IPS-18a (cell line): ENCODE data around the gene JAKMIP1.

Experiments used
- H3K27ac ChIP-seq: one replicate; pipeline ENCODE4 v1.5.1; 2013; ENCODE audit warnings: low read length
- H3K27me3 ChIP-seq: one replicate; pipeline ENCODE4 v1.6.1; 2013; ENCODE audit warnings: mild to moderate bottlenecking, low read length; ENCODE audit not compliant: control insufficient read depth, insufficient read depth
- H3K36me3 ChIP-seq: one replicate; pipeline ENCODE4 v1.6.1; 2013; ENCODE audit warnings: low read depth, low read length; ENCODE audit not compliant: control insufficient read depth
- H3K4me1 ChIP-seq: one replicate; pipeline ENCODE4 v1.6.1; 2013; ENCODE audit warnings: low read depth, low read length; ENCODE audit not compliant: control insufficient read depth
- H3K4me3 ChIP-seq: one replicate; pipeline ENCODE4 v1.5.1; 2013; ENCODE audit warnings: low read length
- H3K9ac ChIP-seq: one replicate; pipeline ENCODE4 v1.6.1; 2013; ENCODE audit warnings: mild to moderate bottlenecking, low read length, moderate library complexity
- H3K9me3 ChIP-seq: one replicate; pipeline ENCODE4 v1.6.1; 2013; ENCODE audit warnings: low read depth, low read length; ENCODE audit not compliant: control insufficient read depth

JAKMIP1 gene

GRCh38 chr4:5992828-5993321 is 207.5 kb downstream of the JAKMIP1 start:
- Histone ChIP-seq H3K9ac (no peak overlapping the region), H3K36me3 (no peaks in the 10 kb centered on the region), H3K4me3 (no peak overlapping the region), H3K27me3 (no peaks in the 10 kb centered on the region), H3K27ac (no peak overlapping the region), H3K9me3 (no peaks in the 10 kb centered on the region), H3K4me1 (no peaks in the 10 kb centered on the region)

- Histone ChIP-seq H3K27me3 (no peaks in the 10 kb centered on the region), H3K9me3 (no peaks in the 10 kb centered on the region), H3K4me3 (no peak overlapping the region), H3K36me3 (no peaks in the 10 kb centered on the region), H3K4me1 (no peaks in the 10 kb centered on the region), H3K9ac (no peak overlapping the region), H3K27ac (no peak overlapping the region)
These were observed 208.1 kb downstream of the JAKMIP1 start for GRCh38 chr4:5992171-5992827.

- H3K4me3 ChIP-seq, result no peak overlapping the region
- H3K27ac ChIP-seq, result no peak overlapping the region
These were observed 208.9 kb downstream of the JAKMIP1 start for GRCh38 chr4:5991405-5991804.

GRCh38 chr4:5990446-5991160 is 209.7 kb downstream of the JAKMIP1 start:
- no peak overlapping the region for H3K9ac ChIP-seq
- H3K36me3 ChIP-seq, result no peaks in the 10 kb centered on the region
- H3K27ac ChIP-seq, result no peak overlapping the region
- H3K9me3 ChIP-seq, result no peaks in the 10 kb centered on the region
- H3K4me1 ChIP-seq, result no peaks in the 10 kb centered on the region
- no peaks in the 10 kb centered on the region for H3K27me3 ChIP-seq
- H3K4me3 ChIP-seq, result no peak overlapping the region

More at GRCh38 chr4:5991405-5991804, 208.9 kb downstream of the JAKMIP1 start:
- H3K27me3 ChIP-seq, result no peaks in the 10 kb centered on the region
- no peaks in the 10 kb centered on the region for H3K36me3 ChIP-seq
- no peak overlapping the region for H3K9ac ChIP-seq
- H3K4me1 ChIP-seq, result no peaks in the 10 kb centered on the region
- H3K9me3 ChIP-seq, result no peaks in the 10 kb centered on the region

- Histone ChIP-seq H3K27ac (no peak overlapping the region), H3K9ac (no peak overlapping the region), H3K27me3 (no peaks in the 10 kb centered on the region), H3K4me3 (no peak overlapping the region), H3K4me1 (no peaks in the 10 kb centered on the region), H3K36me3 (no peaks in the 10 kb centered on the region), H3K9me3 (peaks cover 5% of the 10 kb centered on the region)
These were observed 210.8 kb downstream of the JAKMIP1 start for GRCh38 chr4:5989236-5990225.

- no peaks in the 10 kb centered on the region for H3K4me1 ChIP-seq
- H3K9me3 ChIP-seq, result peaks cover 8% of the 10 kb centered on the region
- H3K27me3 ChIP-seq, result no peaks in the 10 kb centered on the region
- H3K36me3 ChIP-seq, result no peaks in the 10 kb centered on the region
- no peak overlapping the region for H3K27ac ChIP-seq
- no peak overlapping the region for H3K4me3 ChIP-seq
- no peak overlapping the region for H3K9ac ChIP-seq
These were observed 212.1 kb downstream of the JAKMIP1 start for GRCh38 chr4:5988086-5988845.

GRCh38 chr4:5984843-5985242 is 215.5 kb downstream of the JAKMIP1 start:
- no peak overlapping the region for H3K27ac ChIP-seq
- peaks cover 8% of the 10 kb centered on the region for H3K9me3 ChIP-seq
- no peaks in the 10 kb centered on the region for H3K36me3 ChIP-seq
- H3K4me1 ChIP-seq, result no peaks in the 10 kb centered on the region
- H3K27me3 ChIP-seq, result no peaks in the 10 kb centered on the region
- H3K9ac ChIP-seq, result no peak overlapping the region
- no peak overlapping the region for H3K4me3 ChIP-seq

GRCh38 chr4:5982156-5982973 is 218.0 kb downstream of the JAKMIP1 start:
- no peak overlapping the region for H3K27ac ChIP-seq
- peaks cover 8% of the 10 kb centered on the region for H3K9me3 ChIP-seq

GRCh38 chr4:5980436-5981155 is 219.8 kb downstream of the JAKMIP1 start:
- Histone ChIP-seq H3K27ac (no peak overlapping the region), H3K4me1 (no peaks in the 10 kb centered on the region)

More at GRCh38 chr4:5982156-5982973, 218.0 kb downstream of the JAKMIP1 start:
- no peaks in the 10 kb centered on the region for H3K36me3 ChIP-seq
- H3K9ac ChIP-seq, result no peak overlapping the region
- no peak overlapping the region for H3K4me3 ChIP-seq
- no peaks in the 10 kb centered on the region for H3K27me3 ChIP-seq
- H3K4me1 ChIP-seq, result no peaks in the 10 kb centered on the region

GRCh38 chr4:5979981-5980380 is 220.4 kb downstream of the JAKMIP1 start:
- Histone ChIP-seq H3K9me3 (peaks cover 8% of the 10 kb centered on the region), H3K4me3 (no peak overlapping the region), H3K27ac (no peak overlapping the region), H3K36me3 (no peaks in the 10 kb centered on the region), H3K27me3 (no peaks in the 10 kb centered on the region), H3K9ac (no peak overlapping the region), H3K4me1 (no peaks in the 10 kb centered on the region)

More at GRCh38 chr4:5980436-5981155, 219.8 kb downstream of the JAKMIP1 start:
- H3K27me3 ChIP-seq, result no peaks in the 10 kb centered on the region
- H3K36me3 ChIP-seq, result no peaks in the 10 kb centered on the region
- no peak overlapping the region for H3K9ac ChIP-seq
- H3K9me3 ChIP-seq, result peaks cover 8% of the 10 kb centered on the region
- H3K4me3 ChIP-seq, result no peak overlapping the region
